Esophagus muscularis mucosa (tissue), 4 donors: ENCODE measurements around the gene TMEM121B. TPM values are rescaled to one million over a fixed set of nuclear protein-coding genes. Genes with fewer than 3 reads are reported as not detected.
A peak's percentile ranks its signal among the peaks of the same experiment; 100 is the strongest.

ENCODE experiments used
- DNase-seq: peaks from one replicate; pipeline ENCODE4 v3.0.0-alpha.2; 2017; ENCODE audit errors: extremely low spot score
- H3K27ac ChIP-seq, 4 donors: fragments of 200-600 bp; sonication (generic); replicated peaks in 1 of 4; 1 replicate in 3 of 4; 2 replicates in 1 of 4; pipeline ENCODE4 v1.5.1; 2016 to 2019; ENCODE audit warnings: mild to moderate bottlenecking in 1 of 4
- H3K27me3 ChIP-seq, 4 donors: fragments of 200-600 bp; sonication (generic); one replicate each; pipeline versions ENCODE4 v1.5.1 to v1.6.0; 2016 to 2019
- H3K36me3 ChIP-seq, 4 donors: fragments of 200-600 bp; sonication (generic); one replicate each; pipeline ENCODE4 v1.5.1; 2016 to 2019
- H3K4me1 ChIP-seq, 4 donors: fragments of 200-600 bp; sonication (generic); one replicate each; pipeline ENCODE4 v1.5.1; 2016 to 2019
- H3K4me3 ChIP-seq, 4 donors: fragments of 200-600 bp; sonication (generic); 1 replicate in 2 of 4; 2 replicates in 2 of 4; pipeline ENCODE4 v1.5.1; 2016 to 2019; ENCODE audit warnings: mild to moderate bottlenecking in 4 of 4, moderate library complexity in 1 of 4
- H3K9me3 ChIP-seq, 4 donors: fragments of 200-600 bp; sonication (generic); 1 replicate in 3 of 4; 2 replicates in 1 of 4; pipeline ENCODE4 v1.5.1; 2016 to 2019
- EP300 ChIP-seq: sonication (generic); formaldehyde crosslinking; IDR thresholded peaks from one replicate; pipeline ENCODE4 v1.6.1; 2017; ENCODE audit warnings: antibody characterized with exemption
- POLR2A ChIP-seq: fragments of 450-650 bp; IDR thresholded peaks from one replicate; pipeline ENCODE4 v1.6.1; 2017; ENCODE audit warnings: antibody characterized with exemption, moderate library complexity, mild to moderate bottlenecking, low read depth
- POLR2AphosphoS5 ChIP-seq, 2 donors: sonication (generic); formaldehyde crosslinking; IDR thresholded peaks; one replicate each; pipeline ENCODE4 v1.6.1; 2017; ENCODE audit warnings: antibody characterized with exemption in 2 of 2
- WGBS: methylation state at CpG from one replicate; pipeline ENCODE4 v1.1.5; 2018; 5-methylcytosine and 5-hydroxymethylcytosine counted together
- intact Hi-C: fragments of 100-400 bp; cut with DNase I; formaldehyde crosslinking; loops from one replicate; pipeline ENCODE4 v1.15.1; 2023
- total RNA-seq, 4 donors: library from RNA; depleted of rRNA; stranded (reverse); fragments of >200 nt; gene quantifications; one replicate each; pipeline versions ENCODE4 v1.1.0 to v1.2.1, GENCODE V29; 2016
- TF ChIP-seq, protein P1 (sequence below), 3 experiments: fragments of 200-600 bp in 2 of 3; fragments of 450-650 bp in 1 of 3; sonication (generic) in 2 of 3; IDR thresholded peaks; one replicate each; pipeline ENCODE4 v1.5.1; 2017 to 2019; ENCODE audit warnings: antibody characterized with exemption in 3 of 3, mild to moderate bottlenecking in 2 of 3, moderate library complexity in 1 of 3

TMEM121B gene
- total RNA-seq, 4 donors from 2014 or later, result 0.32 to 0.50 (median 0.41) TPM

DNA sequence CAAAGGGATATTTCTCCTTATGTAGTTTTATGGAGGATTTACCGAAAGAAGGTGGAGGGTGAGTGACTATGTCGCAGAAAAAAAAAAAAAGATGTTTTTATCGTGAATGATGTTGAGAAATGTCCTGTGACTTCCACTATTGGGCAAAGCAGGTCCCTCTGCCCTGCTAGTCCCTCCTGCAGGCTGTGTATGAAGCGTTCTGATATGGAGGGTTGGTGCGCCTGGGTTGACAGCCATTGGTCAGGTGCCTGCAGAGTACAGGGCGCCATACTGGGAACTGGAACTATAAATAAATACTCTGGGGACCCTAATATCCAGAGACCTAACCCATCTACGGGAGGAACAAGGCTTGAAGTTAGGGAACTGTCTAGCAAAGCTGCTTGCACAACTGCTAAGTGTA lies 34.9 kb downstream of the TMEM121B start:
- TF ChIP-seq POLR2A (no peak), POLR2AphosphoS5 (IDR thresholded peaks at IDR 0.05) (no peak), EP300 (no peak)
- TF ChIP-seq, protein P1, sequence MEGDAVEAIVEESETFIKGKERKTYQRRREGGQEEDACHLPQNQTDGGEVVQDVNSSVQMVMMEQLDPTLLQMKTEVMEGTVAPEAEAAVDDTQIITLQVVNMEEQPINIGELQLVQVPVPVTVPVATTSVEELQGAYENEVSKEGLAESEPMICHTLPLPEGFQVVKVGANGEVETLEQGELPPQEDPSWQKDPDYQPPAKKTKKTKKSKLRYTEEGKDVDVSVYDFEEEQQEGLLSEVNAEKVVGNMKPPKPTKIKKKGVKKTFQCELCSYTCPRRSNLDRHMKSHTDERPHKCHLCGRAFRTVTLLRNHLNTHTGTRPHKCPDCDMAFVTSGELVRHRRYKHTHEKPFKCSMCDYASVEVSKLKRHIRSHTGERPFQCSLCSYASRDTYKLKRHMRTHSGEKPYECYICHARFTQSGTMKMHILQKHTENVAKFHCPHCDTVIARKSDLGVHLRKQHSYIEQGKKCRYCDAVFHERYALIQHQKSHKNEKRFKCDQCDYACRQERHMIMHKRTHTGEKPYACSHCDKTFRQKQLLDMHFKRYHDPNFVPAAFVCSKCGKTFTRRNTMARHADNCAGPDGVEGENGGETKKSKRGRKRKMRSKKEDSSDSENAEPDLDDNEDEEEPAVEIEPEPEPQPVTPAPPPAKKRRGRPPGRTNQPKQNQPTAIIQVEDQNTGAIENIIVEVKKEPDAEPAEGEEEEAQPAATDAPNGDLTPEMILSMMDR (IDR thresholded peaks at IDR 0.05), result no peak
- Histone ChIP-seq H3K36me3 (no peaks in the 10 kb centered on the region), H3K4me3 (peak overlapping the region; percentile 74 to 83 (median 80)), H3K27me3 (peaks cover 0 to 25% (median 6%) of the 10 kb centered on the region in 4 donors), H3K9me3 (no peaks in the 10 kb centered on the region), H3K4me1 (peaks cover 6 to 37% (median 31%) of the 10 kb centered on the region in 4 donors), H3K27ac (peak overlapping the region in 3 of 4 donors; percentile 79 to 92 (median 89))
- DNase-seq, result no peak
- intact Hi-C loops, result loop anchor here (5.0 kb wide), 1 partner anchor 71 kb away; the partner anchor contains the start of gene HDHD5
- WGBS, result 70% methylated on average over 7 of the region's 7 CpGs

- intact Hi-C loops, result loop anchor here (5.0 kb wide), 1 partner anchor 72 kb away; the partner anchor contains the start of gene HDHD5
- H3K4me1 ChIP-seq, result peaks cover 6 to 37% (median 31%) of the 10 kb centered on the region in 4 donors
- H3K27ac ChIP-seq, result peak overlapping the region; percentile 79 to 92 (median 89)
- 29% methylated on average over 15 of the region's 92 CpGs for WGBS
- H3K4me3 ChIP-seq, result peak overlapping the region; percentile 74 to 83 (median 80)
- no peak for DNase-seq
- no peak for TF ChIP-seq EP300
- TF ChIP-seq, protein P1 (IDR thresholded peaks at IDR 0.05), result no peak
- no peak for TF ChIP-seq POLR2AphosphoS5 (IDR thresholded peaks at IDR 0.05)
- no peak for TF ChIP-seq POLR2A
- H3K9me3 ChIP-seq, result no peaks in the 10 kb centered on the region
- H3K27me3 ChIP-seq, result peaks cover 0 to 25% (median 6%) of the 10 kb centered on the region in 4 donors
- no peaks in the 10 kb centered on the region for H3K36me3 ChIP-seq
Measured at GRCh38 chr22:17085277-17086181, 35.6 kb downstream of the TMEM121B start.

- no peaks in the 10 kb centered on the region for H3K36me3 ChIP-seq
- 4% methylated on average over 24 of the region's 68 CpGs for WGBS
- H3K4me1 ChIP-seq, result peaks cover 6 to 37% (median 31%) of the 10 kb centered on the region in 4 donors
- peak within 1 kb of the TSS; percentile 79 to 92 (median 89) for H3K27ac ChIP-seq
- peak; percentile 98 for DNase-seq
- peak within 1 kb of the TSS; percentile 74 to 83 (median 80) for H3K4me3 ChIP-seq
- TF ChIP-seq POLR2AphosphoS5 (IDR thresholded peaks at IDR 0.05) (peak; percentile 75 to 78), POLR2A (peak; percentile 52), EP300 (no peak)
- TF ChIP-seq, protein P1 (IDR thresholded peaks at IDR 0.05), result no peak
- peaks cover 0 to 25% (median 6%) of the 10 kb centered on the region in 4 donors for H3K27me3 ChIP-seq
- intact Hi-C loops, result loop anchor here (5.0 kb wide), 1 partner anchor 73 kb away; the partner anchor contains the start of gene HDHD5
- no peaks in the 10 kb centered on the region for H3K9me3 ChIP-seq
Measured at GRCh38 chr22:17084554-17085276, 36.4 kb downstream of the TMEM121B start, which contains the start of gene IL17RA. IL17RA (plus strand) TSS chr22:17085000; CDS start chr22:17085092, 92 bp downstream.

GRCh38 chr22:17083811-17084441 lies 37.2 kb downstream of the TMEM121B start:
- DNase-seq, result no peak
- 85% methylated on average over 31 of the region's 33 CpGs for WGBS
- H3K27me3 ChIP-seq, result peaks cover 0 to 25% (median 6%) of the 10 kb centered on the region in 4 donors
- H3K9me3 ChIP-seq, result no peaks in the 10 kb centered on the region
- TF ChIP-seq EP300 (no peak), POLR2A (no peak), POLR2AphosphoS5 (IDR thresholded peaks at IDR 0.05) (no peak)
- TF ChIP-seq, protein P1 (IDR thresholded peaks at IDR 0.05), result no peak
- intact Hi-C loops, result no loop called here
- no peaks in the 10 kb centered on the region for H3K36me3 ChIP-seq
- peaks cover 6 to 37% (median 31%) of the 10 kb centered on the region in 4 donors for H3K4me1 ChIP-seq
- peak overlapping the region; percentile 79 to 92 (median 89) for H3K27ac ChIP-seq
- peak overlapping the region; percentile 74 to 83 (median 80) for H3K4me3 ChIP-seq
